Panc1 (cell line): ENCODE data around the gene MYO7B. TPM values are rescaled to one million over a fixed set of nuclear protein-coding genes. Genes with fewer than 3 reads are reported as not detected.

Experiments
- ATAC-seq: fragments of 200-7000 bp; cut with Tn5 transposase; 2 replicates; pipeline ENCODE4 v1.9.1; 2020; ENCODE audit warnings: mild to moderate bottlenecking, moderate library complexity
- BruUV-seq: library from RNA; stranded (reverse); fragments of 400-500 nt; replicated peaks from 2 replicates; lab custom pipeline; 2021; lab: Mats Ljungman, UMichigan
- CTCF ChIA-PET: fragments of 300-600 bp; sonication (Branson Sonifier 250); formaldehyde crosslinking; loops from one replicate; lab custom pipeline; 2022; ENCODE audit warnings: antibody characterized with exemption; lab: Charles Lee
- POLR2A ChIA-PET: fragments of 300-600 bp; sonication (Branson Sonifier 250); formaldehyde crosslinking; loops from one replicate; lab custom pipeline; 2022; ENCODE audit warnings: antibody characterized with exemption; lab: Charles Lee
- DNase-seq: peaks from one replicate; pipeline ENCODE4 v3.0.0-alpha.2; 2010; ENCODE audit warnings: low read depth, low spot score
- H3K27ac ChIP-seq: 2 replicates; pipeline ENCODE4 v1.5.1; 2011; ENCODE audit warnings: mild to moderate bottlenecking, low read length, inconsistent platforms
- H3K27me3 ChIP-seq: fragments of 200-500 bp; sonication (Bioruptor generic); 2 replicates; pipeline ENCODE4 v1.6.0; 2014; ENCODE audit warnings: low read length, inconsistent platforms; ENCODE audit not compliant: control insufficient read depth, insufficient read depth
- H3K36me3 ChIP-seq: fragments of 200-500 bp; sonication (Bioruptor generic); 2 replicates; pipeline ENCODE4 v1.5.1; 2014; ENCODE audit warnings: inconsistent platforms, mild to moderate bottlenecking, low read length, moderate library complexity; ENCODE audit not compliant: control insufficient read depth, insufficient read depth
- H3K4me1 ChIP-seq: 2 replicates; pipeline ENCODE4 v1.5.1; 2011; ENCODE audit warnings: inconsistent platforms, mild to moderate bottlenecking, low read length, moderate library complexity; ENCODE audit not compliant: control insufficient read depth, insufficient read depth
- H3K4me3 ChIP-seq, 2 experiments: 2 replicates each; pipeline ENCODE4 v1.5.1; 2011 to 2012; ENCODE audit warnings: low read depth in 2 of 2, low read length in 2 of 2, mild to moderate bottlenecking in 2 of 2, inconsistent platforms in 1 of 2, moderate library complexity in 1 of 2
- H3K9me3 ChIP-seq: fragments of 200-500 bp; sonication (Bioruptor generic); 2 replicates; pipeline ENCODE4 v1.5.1; 2014; ENCODE audit warnings: low read depth, mild to moderate bottlenecking, inconsistent platforms, low read length, moderate library complexity; ENCODE audit not compliant: control insufficient read depth, insufficient read depth
- POLR2AphosphoS5 ChIP-seq: IDR thresholded peaks from 2 replicates; pipeline ENCODE4 v1.6.1; 2012; ENCODE audit warnings: mild to moderate bottlenecking, low read depth, low read length, moderate library complexity
- REST ChIP-seq, 2 experiments: IDR thresholded peaks; 2 replicates each; pipeline ENCODE4 v1.6.1; 2011 to 2012; ENCODE audit warnings: low read depth in 2 of 2, control low read depth in 1 of 2, low read length in 1 of 2, mild to moderate bottlenecking in 1 of 2, moderate library complexity in 1 of 2; ENCODE audit not compliant: insufficient read depth in 1 of 2
- SIN3A ChIP-seq: IDR thresholded peaks from 2 replicates; pipeline ENCODE4 v1.6.1; 2012; ENCODE audit warnings: low read depth, mild to moderate bottlenecking, low read length, moderate library complexity, borderline replicate concordance; ENCODE audit not compliant: insufficient read depth
- TCF7L2 ChIP-seq: IDR thresholded peaks from 2 replicates; pipeline ENCODE4 v1.6.1; 2011; ENCODE audit warnings: mild to moderate bottlenecking, low read depth, low read length, inconsistent platforms
- in situ Hi-C: cut with HindIII; loops from 2 replicates; pipeline ENCODE4 v1.10.0; 2016; ENCODE audit warnings: low sequenced_read_pairs, low pct_unique_long_range_greater_than_20kb
- intact Hi-C: fragments of 100-400 bp; cut with micrococcal nuclease; formaldehyde crosslinking; loops from one replicate; pipeline ENCODE4 v1.10.0; 2022; ENCODE audit not compliant: unreplicated experiment
- total RNA-seq: library from RNA; stranded (reverse); gene quantifications from one replicate; pipeline ENCODE4 v1.2.1, GENCODE V29; 2021; ENCODE audit not compliant: unreplicated experiment
- TF ChIP-seq, protein P1 (sequence below): fragments of 450-650 bp; IDR thresholded peaks from 2 replicates; pipeline ENCODE4 v1.5.1; 2017; ENCODE audit warnings: mild to moderate bottlenecking

Gene MYO7B
- total RNA-seq, 1 experiment from 2014 or later: 0.15 TPM

- Histone ChIP-seq H3K4me1 (no peaks in the 10 kb centered on the region), H3K4me3 (no peak overlapping the region), H3K27ac (no peak overlapping the region), H3K9me3 (no peaks in the 10 kb centered on the region), H3K36me3 (no peaks in the 10 kb centered on the region), H3K27me3 (no peaks in the 10 kb centered on the region)
- BruUV-seq: no TSS peak
- ChIA-PET CTCF (no interaction called here), POLR2A (no interaction called here)
- in situ Hi-C loops (no loop called here), intact Hi-C loops (no loop called here)
- no peak for TF ChIP-seq POLR2AphosphoS5
- no peak for TF ChIP-seq TCF7L2
- TF ChIP-seq SIN3A: no peak
- DNase-seq (no peak), ATAC-seq (no peak)
These were observed 30.0 kb downstream of the MYO7B start for GRCh38 chr2:127565261-127566138.

DNA sequence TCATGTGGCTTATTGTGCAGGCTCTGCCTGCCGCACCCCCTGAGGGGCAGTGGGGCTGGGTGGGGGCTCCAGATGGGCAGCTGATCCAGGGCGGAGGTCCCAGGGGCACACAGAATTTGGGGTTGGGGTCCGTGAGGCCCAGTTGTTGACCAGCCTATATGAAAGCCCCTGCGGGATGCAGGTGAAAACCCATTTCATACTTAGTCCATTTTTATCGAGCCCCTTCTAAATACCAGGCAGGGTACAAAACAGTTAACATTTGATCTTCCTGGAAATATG is 30.6 kb downstream of the MYO7B start:
- no peak for TF ChIP-seq POLR2AphosphoS5
- no peak for TF ChIP-seq SIN3A
- TF ChIP-seq, protein P1, sequence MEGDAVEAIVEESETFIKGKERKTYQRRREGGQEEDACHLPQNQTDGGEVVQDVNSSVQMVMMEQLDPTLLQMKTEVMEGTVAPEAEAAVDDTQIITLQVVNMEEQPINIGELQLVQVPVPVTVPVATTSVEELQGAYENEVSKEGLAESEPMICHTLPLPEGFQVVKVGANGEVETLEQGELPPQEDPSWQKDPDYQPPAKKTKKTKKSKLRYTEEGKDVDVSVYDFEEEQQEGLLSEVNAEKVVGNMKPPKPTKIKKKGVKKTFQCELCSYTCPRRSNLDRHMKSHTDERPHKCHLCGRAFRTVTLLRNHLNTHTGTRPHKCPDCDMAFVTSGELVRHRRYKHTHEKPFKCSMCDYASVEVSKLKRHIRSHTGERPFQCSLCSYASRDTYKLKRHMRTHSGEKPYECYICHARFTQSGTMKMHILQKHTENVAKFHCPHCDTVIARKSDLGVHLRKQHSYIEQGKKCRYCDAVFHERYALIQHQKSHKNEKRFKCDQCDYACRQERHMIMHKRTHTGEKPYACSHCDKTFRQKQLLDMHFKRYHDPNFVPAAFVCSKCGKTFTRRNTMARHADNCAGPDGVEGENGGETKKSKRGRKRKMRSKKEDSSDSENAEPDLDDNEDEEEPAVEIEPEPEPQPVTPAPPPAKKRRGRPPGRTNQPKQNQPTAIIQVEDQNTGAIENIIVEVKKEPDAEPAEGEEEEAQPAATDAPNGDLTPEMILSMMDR: no peak
- no peak for TF ChIP-seq REST (IDR thresholded peaks at IDR 0.05; ENCODE audit: insufficient read depth in 1 of 2, low read depth in 2 of 2, low read length in 1 of 2)
- no peak for TF ChIP-seq TCF7L2
- H3K4me1 ChIP-seq: no peaks in the 10 kb centered on the region
- ChIA-PET CTCF (no interaction called here), POLR2A (no interaction called here)
- ATAC-seq: no peak
- BruUV-seq: no TSS peak
- DNase-seq: no peak
- no peak overlapping the region for H3K4me3 ChIP-seq
- in situ Hi-C loops (no loop called here), intact Hi-C loops (no loop called here)
- no peaks in the 10 kb centered on the region for H3K27me3 ChIP-seq
- H3K9me3 ChIP-seq: no peaks in the 10 kb centered on the region
- no peak overlapping the region for H3K27ac ChIP-seq
- H3K36me3 ChIP-seq: no peaks in the 10 kb centered on the region

DNA sequence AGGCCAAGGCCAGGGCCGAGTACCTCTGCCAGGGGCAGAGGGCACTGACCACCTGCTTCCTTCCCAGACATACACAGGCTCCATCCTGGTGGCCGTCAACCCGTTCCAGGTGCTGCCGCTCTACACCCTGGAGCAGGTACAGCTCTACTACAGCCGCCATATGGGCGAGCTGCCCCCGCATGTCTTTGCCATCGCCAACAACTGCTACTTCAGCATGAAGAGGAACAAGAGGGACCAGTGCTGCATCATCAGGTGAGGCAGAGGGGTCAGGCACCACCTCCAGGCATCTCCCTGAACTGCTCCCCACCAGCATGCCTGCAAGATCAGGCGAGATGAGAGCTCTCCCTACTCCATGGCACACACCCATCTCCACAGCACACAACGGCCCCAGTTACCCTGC is 31.1 kb downstream of the MYO7B start:
- no peaks in the 10 kb centered on the region for H3K9me3 ChIP-seq
- in situ Hi-C loops: no loop called here
- intact Hi-C loops: no loop called here
- DNase-seq (no peak), ATAC-seq (no peak)
- no peaks in the 10 kb centered on the region for H3K27me3 ChIP-seq
- no peaks in the 10 kb centered on the region for H3K4me1 ChIP-seq
- ChIA-PET POLR2A (interaction anchor here (0.5 kb wide), 1 partner anchor 36 kb away, joined by 3 read pairs; no protein-coding TSS in a partner anchor), CTCF (no interaction called here)
- BruUV-seq: no TSS peak
- TF ChIP-seq REST (IDR thresholded peaks at IDR 0.05; ENCODE audit: insufficient read depth in 1 of 2, low read depth in 2 of 2, low read length in 1 of 2): no peak
- TF ChIP-seq, protein P1: no peak
- no peak for TF ChIP-seq SIN3A
- TF ChIP-seq POLR2AphosphoS5: no peak
- no peak overlapping the region for H3K27ac ChIP-seq
- H3K4me3 ChIP-seq: no peak overlapping the region
- no peaks in the 10 kb centered on the region for H3K36me3 ChIP-seq
